ENCODE data around the gene CHCHD5. TPM values are rescaled to one million over a fixed set of nuclear protein-coding genes. Genes with fewer than 3 reads are reported as not detected.

CHCHD5 gene
- total RNA-seq, 2 experiments from 2014 or later = 32.1 to 35.2 TPM

DNA sequence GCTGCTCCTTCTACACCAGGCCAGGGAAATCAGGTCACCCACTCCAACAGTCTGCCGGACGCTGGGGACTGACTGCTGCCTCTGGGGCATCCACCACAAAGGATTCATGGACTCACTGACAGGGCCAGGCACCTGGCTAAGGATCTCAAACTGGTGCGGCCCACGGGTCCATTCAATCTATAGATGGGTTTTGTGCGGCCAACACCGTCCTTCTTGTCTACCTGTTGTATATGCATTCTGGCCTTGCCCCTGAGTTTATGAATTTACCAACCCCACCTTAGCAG lies 50.4 kb downstream of the CHCHD5 start:
- Mint-ChIP-seq H3K4me3 (peak overlapping the region; percentile 59), H3K9me3 (no peaks in the 10 kb centered on the region), H3K27me3 (peaks cover 7% of the 10 kb centered on the region), H3K36me3 (peaks cover 3% of the 10 kb centered on the region), H3K4me1 (peaks cover 58% of the 10 kb centered on the region), H3K27ac (peak overlapping the region; percentile 78)
- no peak for ATAC-seq (ENCODE audit: low read depth)
- peak; percentile 36 for DNase-seq
- POLR2A ChIA-PET = interaction anchor here (1.3 to 14.3 kb wide), 3 partner anchors 9 to 57 kb away, joined by 3 to 293 read pairs (median 4); partner anchors contain the start of gene SLC20A1

DNA sequence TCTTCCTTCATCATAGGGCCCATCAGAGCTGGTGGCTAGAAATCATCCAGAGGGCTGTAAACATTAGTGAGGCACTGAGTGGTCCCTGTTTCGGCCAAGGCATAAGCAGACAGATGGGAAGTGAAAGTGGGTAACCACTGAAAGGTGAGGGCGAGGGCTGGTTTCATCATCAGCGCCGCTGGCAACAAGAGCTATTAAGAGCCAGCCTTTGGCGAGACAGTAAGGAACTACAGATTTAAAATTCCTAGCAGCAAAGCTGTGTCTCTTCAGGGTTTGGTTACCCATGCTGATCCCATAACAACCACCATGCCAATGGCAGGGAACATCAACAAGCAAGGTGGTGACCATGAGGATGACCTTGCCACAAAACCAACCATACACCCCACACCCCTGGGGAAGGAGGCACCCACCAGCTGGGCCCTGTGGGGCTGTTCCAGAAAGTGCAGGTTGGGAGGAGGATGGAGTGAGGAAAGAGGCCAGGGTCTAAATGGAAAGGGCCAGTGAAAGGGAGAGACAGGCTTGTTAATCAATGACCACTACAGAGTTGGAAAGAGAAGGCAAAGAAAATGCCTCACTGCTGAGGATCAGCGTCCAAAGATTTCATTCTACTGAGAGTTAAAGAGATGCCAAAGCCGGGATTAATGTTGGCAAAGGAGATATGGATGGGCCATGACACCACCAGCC lies 52.3 kb downstream of the CHCHD5 start:
- no peak for ATAC-seq (ENCODE audit: low read depth)
- no peaks in the 10 kb centered on the region for H3K9me3 Mint-ChIP-seq
- peaks cover 7% of the 10 kb centered on the region for H3K27me3 Mint-ChIP-seq
- H3K4me3 Mint-ChIP-seq = peak overlapping the region; percentile 15
- H3K36me3 Mint-ChIP-seq = peaks cover 6% of the 10 kb centered on the region
- H3K4me1 Mint-ChIP-seq = peaks cover 56% of the 10 kb centered on the region
- POLR2A ChIA-PET = interaction anchor here (0.6 to 14.3 kb wide), 4 partner anchors 9 to 432 kb away, joined by 3 to 293 read pairs (median 4); partner anchors contain the start of gene SLC20A1
- peak; percentile 26 for DNase-seq
- no peak overlapping the region for H3K27ac Mint-ChIP-seq

DNA sequence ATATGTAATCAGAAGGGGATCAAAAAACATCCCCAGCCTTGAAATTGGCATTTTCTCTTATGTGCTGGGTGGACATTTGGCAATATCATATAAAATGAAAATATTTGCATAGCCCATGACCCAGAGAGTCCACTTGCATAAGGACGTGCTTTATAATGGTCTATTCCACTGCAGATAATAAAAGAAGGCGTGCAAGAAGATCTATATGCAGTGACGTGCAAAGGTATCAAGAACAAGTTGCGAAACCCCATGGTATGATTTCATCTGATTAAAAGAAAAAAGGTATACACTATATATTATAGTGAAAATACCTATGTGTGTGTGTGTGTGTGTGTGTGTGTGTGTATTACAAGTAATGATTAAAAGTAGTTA lies 52.9 kb downstream of the CHCHD5 start:
- H3K27me3 Mint-ChIP-seq = peaks cover 7% of the 10 kb centered on the region
- no peak for ATAC-seq (ENCODE audit: low read depth)
- H3K4me3 Mint-ChIP-seq = no peak overlapping the region
- H3K4me1 Mint-ChIP-seq = peaks cover 55% of the 10 kb centered on the region
- H3K27ac Mint-ChIP-seq = no peak overlapping the region
- POLR2A ChIA-PET = interaction anchor here (0.6 to 14.3 kb wide), 4 partner anchors 9 to 433 kb away, joined by 3 to 293 read pairs (median 4); partner anchors contain the start of gene SLC20A1
- peaks cover 6% of the 10 kb centered on the region for H3K36me3 Mint-ChIP-seq
- DNase-seq = no peak
- H3K9me3 Mint-ChIP-seq = no peaks in the 10 kb centered on the region

Other genes starting within 250 kb of the CHCHD5 start
- 10 to 100 TPM; 12.2 to 13.7 TPM for gene RGPD8, start 151.0 kb upstream of the CHCHD5 start, total RNA-seq
- gene TTL, start 102.5 kb upstream of the CHCHD5 start, total RNA-seq = 10 to 100 TPM; 22.9 to 24.5 TPM
- 10 to 100 TPM; 27.2 to 27.3 TPM for gene POLR1B, start 42.1 kb upstream of the CHCHD5 start, total RNA-seq
- 100 to 1,000 TPM; 105 to 113 TPM for gene SLC20A1, start 61.3 kb downstream of the CHCHD5 start, total RNA-seq
- not detected for gene NT5DC4, start 136.4 kb downstream of the CHCHD5 start, total RNA-seq
- gene CKAP2L, start 180.0 kb downstream of the CHCHD5 start, total RNA-seq = 10 to 100 TPM; 38.9 to 40.3 TPM
- not detected for gene IL1A, start 199.9 kb downstream of the CHCHD5 start, total RNA-seq

Measured in activated naive CD8-positive, alpha-beta T cell treated with anti-CD3 and anti-CD28 coated beads, Interleukin-2, amount 10 ng/mL, durations not matched to agents 7 days and 5 days (primary cell).